CD4-positive, alpha-beta T cell (primary cell): ENCODE measurements around the gene HIBCH. TPM values are rescaled to one million over a fixed set of nuclear protein-coding genes. Genes with fewer than 3 reads are reported as not detected.

ENCODE experiments used
- ATAC-seq: fragments of 200-7000 bp; cut with Tn5 transposase; one replicate; pipeline ENCODE4 v1.10.0; 2022; ENCODE audit warnings: mild to moderate bottlenecking; ENCODE audit not compliant: poor library complexity
- CTCF ChIA-PET: fragments of 350-600 bp; sonication (Branson Sonifier 250); formaldehyde crosslinking; loops from one replicate; lab custom pipeline; 2021; ENCODE audit warnings: antibody characterized with exemption, inconsistent platforms; lab: Charles Lee
- POLR2A ChIA-PET: fragments of 350-600 bp; sonication (Branson Sonifier 250); formaldehyde crosslinking; loops from one replicate; lab custom pipeline; 2021; ENCODE audit warnings: antibody characterized with exemption, inconsistent platforms; lab: Charles Lee
- DNase-seq, 14 experiments: peaks; one replicate each; pipeline ENCODE4 v3.0.0-alpha.2; 2013 to 2020; ENCODE audit warnings: mixed read lengths in 2 of 14
- H3K27ac ChIP-seq, 2 donors: one replicate each; pipeline versions ENCODE4 v1.5.1 to v1.7.0; 2013; ENCODE audit warnings: low read length in 2 of 2, low read depth in 1 of 2, mild to moderate bottlenecking in 1 of 2
- H3K27me3 ChIP-seq, 2 experiments: 1 replicate in 1 of 2; 2 replicates in 1 of 2; pipeline versions ENCODE4 v1.6.1 to v1.7.0; 2013; ENCODE audit warnings: low read length in 2 of 2, control low read depth in 1 of 2, mild to moderate bottlenecking in 1 of 2, moderate library complexity in 1 of 2; ENCODE audit not compliant: insufficient read depth in 2 of 2, control insufficient read depth in 1 of 2
- H3K36me3 ChIP-seq: one replicate; pipeline ENCODE4 v1.6.1; 2013; ENCODE audit warnings: low read length, control low read depth; ENCODE audit not compliant: insufficient read depth
- H3K4me1 ChIP-seq: one replicate; pipeline ENCODE4 v1.6.1; 2013; ENCODE audit warnings: low read length, control low read depth; ENCODE audit not compliant: insufficient read depth
- H3K4me3 ChIP-seq: one replicate; pipeline ENCODE4 v1.5.1; 2013; ENCODE audit warnings: mild to moderate bottlenecking, low read length, moderate library complexity
- H3K9me3 ChIP-seq, 2 experiments: 1 replicate in 1 of 2; 2 replicates in 1 of 2; pipeline versions ENCODE4 v1.6.1 to v1.7.0; 2013; ENCODE audit warnings: low read length in 2 of 2, mild to moderate bottlenecking in 2 of 2, control low read depth in 1 of 2, moderate library complexity in 1 of 2; ENCODE audit not compliant: control insufficient read depth in 1 of 2, insufficient read depth in 1 of 2
- H3K27ac Mint-ChIP-seq: one replicate; pipeline ENCODE4 v1.8.0; 2020; ENCODE audit warnings: mixed read lengths
- H3K27me3 Mint-ChIP-seq: one replicate; pipeline ENCODE4 v1.8.0; 2021; ENCODE audit warnings: mixed read lengths
- H3K36me3 Mint-ChIP-seq: one replicate; pipeline ENCODE4 v1.8.0; 2021; ENCODE audit warnings: low read depth, mixed read lengths
- H3K4me1 Mint-ChIP-seq: one replicate; pipeline ENCODE4 v1.8.0; 2021; ENCODE audit warnings: low read depth, mixed read lengths
- H3K4me3 Mint-ChIP-seq: one replicate; pipeline ENCODE4 v1.8.0; 2020; ENCODE audit warnings: mild to moderate bottlenecking, mixed read lengths
- H3K9me3 Mint-ChIP-seq: one replicate; pipeline ENCODE4 v1.8.0; 2020; ENCODE audit warnings: mixed read lengths
- intact Hi-C, 2 experiments: fragments of 100-400 bp; cut with DNase I in 1 of 2; cut with micrococcal nuclease in 1 of 2; formaldehyde crosslinking; loops; one replicate each; pipeline versions ENCODE4 v1.15.1 to v1.9.0; 2023 to 2025; cut with DNase I, micrococcal nuclease
- total RNA-seq, 174 experiments: library from RNA in 2 of 174; stranded (reverse) in 2 of 174; gene quantifications; one replicate each; pipeline ENCODE4 v1.2.3 and lab custom pipeline; 2021 to 2026
- TF ChIP-seq, protein P1 (sequence below): fragments of 200-600 bp; IDR thresholded peaks from one replicate; pipeline ENCODE4 v1.8.0; 2022; ENCODE audit warnings: antibody characterized with exemption, mild to moderate bottlenecking

The HIBCH gene
- total RNA-seq, 2 experiments from 2014 or later = 3.5 to 7.1 TPM

DNA sequence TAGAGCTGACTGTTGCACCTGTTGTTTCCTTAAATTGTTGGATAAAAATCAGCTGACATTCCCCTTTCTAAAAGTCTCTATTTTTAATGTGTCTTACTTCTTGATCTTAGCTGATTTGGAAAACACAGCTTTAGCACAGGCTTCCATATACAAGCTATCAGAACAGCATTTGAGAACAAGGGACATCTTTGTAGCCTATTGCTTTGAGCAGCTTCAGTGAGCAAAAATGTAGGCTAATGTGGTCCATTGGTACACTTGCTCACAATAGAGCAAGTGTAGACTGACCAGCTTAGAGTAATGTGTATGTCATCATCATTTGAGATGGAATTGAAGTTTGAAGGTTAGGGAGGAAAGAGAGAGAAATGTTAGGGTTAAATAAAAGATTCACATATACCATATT is 30.7 kb upstream of the HIBCH start:
- DNase-seq (no peak), ATAC-seq (no peak)
- H3K36me3 ChIP-seq = no peaks in the 10 kb centered on the region
- POLR2A ChIA-PET = no interaction called here
- Mint-ChIP-seq H3K27me3 (no peaks in the 10 kb centered on the region), H3K36me3 (no peaks in the 10 kb centered on the region), H3K4me1 (no peaks in the 10 kb centered on the region), H3K9me3 (no peaks in the 10 kb centered on the region), H3K4me3 (no peak overlapping the region), H3K27ac (no peak overlapping the region)
- TF ChIP-seq, protein P1, sequence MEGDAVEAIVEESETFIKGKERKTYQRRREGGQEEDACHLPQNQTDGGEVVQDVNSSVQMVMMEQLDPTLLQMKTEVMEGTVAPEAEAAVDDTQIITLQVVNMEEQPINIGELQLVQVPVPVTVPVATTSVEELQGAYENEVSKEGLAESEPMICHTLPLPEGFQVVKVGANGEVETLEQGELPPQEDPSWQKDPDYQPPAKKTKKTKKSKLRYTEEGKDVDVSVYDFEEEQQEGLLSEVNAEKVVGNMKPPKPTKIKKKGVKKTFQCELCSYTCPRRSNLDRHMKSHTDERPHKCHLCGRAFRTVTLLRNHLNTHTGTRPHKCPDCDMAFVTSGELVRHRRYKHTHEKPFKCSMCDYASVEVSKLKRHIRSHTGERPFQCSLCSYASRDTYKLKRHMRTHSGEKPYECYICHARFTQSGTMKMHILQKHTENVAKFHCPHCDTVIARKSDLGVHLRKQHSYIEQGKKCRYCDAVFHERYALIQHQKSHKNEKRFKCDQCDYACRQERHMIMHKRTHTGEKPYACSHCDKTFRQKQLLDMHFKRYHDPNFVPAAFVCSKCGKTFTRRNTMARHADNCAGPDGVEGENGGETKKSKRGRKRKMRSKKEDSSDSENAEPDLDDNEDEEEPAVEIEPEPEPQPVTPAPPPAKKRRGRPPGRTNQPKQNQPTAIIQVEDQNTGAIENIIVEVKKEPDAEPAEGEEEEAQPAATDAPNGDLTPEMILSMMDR = no peak
- CTCF ChIA-PET = interaction anchor here (1.5 kb wide), 1 partner anchor 19 kb away, joined by 4 read pairs; no protein-coding TSS in a partner anchor
- no peak overlapping the region for H3K27ac ChIP-seq
- no peak overlapping the region for H3K4me3 ChIP-seq
- intact Hi-C loops = no loop called here
- H3K4me1 ChIP-seq = no peaks in the 10 kb centered on the region
- H3K27me3 ChIP-seq = no peaks in the 10 kb centered on the region
- H3K9me3 ChIP-seq = no peaks in the 10 kb centered on the region

DNA sequence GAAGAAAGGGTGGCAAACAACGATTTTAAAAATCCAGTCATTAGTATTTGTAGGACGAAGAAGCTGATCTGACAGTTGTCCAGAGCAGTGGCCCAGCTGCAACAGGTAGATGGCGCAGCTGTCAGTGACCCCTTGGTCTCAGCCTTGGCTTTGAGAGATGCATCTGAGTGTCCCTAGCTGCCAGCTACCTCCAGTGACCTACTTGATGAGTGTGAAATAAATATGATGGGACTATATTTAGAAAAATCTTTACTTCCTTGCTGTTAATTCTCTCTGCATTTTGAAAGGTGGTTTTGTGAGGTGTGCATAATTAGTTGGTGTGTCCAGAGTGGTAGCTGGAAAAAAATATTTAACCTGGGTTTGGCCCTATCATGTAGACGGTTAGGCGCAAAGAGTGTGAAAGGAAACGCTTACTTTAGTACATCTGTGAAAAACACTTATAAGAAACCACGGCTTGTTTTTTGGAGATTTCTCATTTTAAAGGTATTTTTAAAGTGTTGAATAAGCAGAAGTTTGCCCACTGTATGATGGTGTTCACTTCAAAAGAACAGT is 24.7 kb upstream of the HIBCH start:
- intact Hi-C loops = no loop called here
- H3K36me3 Mint-ChIP-seq = no peaks in the 10 kb centered on the region
- no peaks in the 10 kb centered on the region for H3K9me3 Mint-ChIP-seq
- H3K4me3 ChIP-seq = peak overlapping the region; percentile 56
- H3K36me3 ChIP-seq = no peaks in the 10 kb centered on the region
- peak in 3 of 14 experiments; percentile 2 to 26 (median 16) for DNase-seq
- TF ChIP-seq, protein P1 = no peak
- peaks cover 5% of the 10 kb centered on the region for H3K27me3 Mint-ChIP-seq
- H3K27ac Mint-ChIP-seq = peak overlapping the region; percentile 2
- POLR2A ChIA-PET = interaction anchor here (0.7 to 2.4 kb wide), 3 partner anchors 16 to 549 kb away, joined by 3 to 22 read pairs (median 4); no protein-coding TSS in a partner anchor
- H3K4me1 Mint-ChIP-seq = peaks cover 9% of the 10 kb centered on the region
- H3K4me3 Mint-ChIP-seq = peak overlapping the region; percentile 94
- no peak overlapping the region for H3K27ac ChIP-seq
- no peak for ATAC-seq
- H3K27me3 ChIP-seq = no peaks in the 10 kb centered on the region
- H3K9me3 ChIP-seq = no peaks in the 10 kb centered on the region
- CTCF ChIA-PET = interaction anchor here (0.8 to 1.0 kb wide), 2 partner anchors 10 to 25 kb away, joined by 4 read pairs; partner anchors contain the start of gene HIBCH
- peaks cover 9% of the 10 kb centered on the region for H3K4me1 ChIP-seq

DNA sequence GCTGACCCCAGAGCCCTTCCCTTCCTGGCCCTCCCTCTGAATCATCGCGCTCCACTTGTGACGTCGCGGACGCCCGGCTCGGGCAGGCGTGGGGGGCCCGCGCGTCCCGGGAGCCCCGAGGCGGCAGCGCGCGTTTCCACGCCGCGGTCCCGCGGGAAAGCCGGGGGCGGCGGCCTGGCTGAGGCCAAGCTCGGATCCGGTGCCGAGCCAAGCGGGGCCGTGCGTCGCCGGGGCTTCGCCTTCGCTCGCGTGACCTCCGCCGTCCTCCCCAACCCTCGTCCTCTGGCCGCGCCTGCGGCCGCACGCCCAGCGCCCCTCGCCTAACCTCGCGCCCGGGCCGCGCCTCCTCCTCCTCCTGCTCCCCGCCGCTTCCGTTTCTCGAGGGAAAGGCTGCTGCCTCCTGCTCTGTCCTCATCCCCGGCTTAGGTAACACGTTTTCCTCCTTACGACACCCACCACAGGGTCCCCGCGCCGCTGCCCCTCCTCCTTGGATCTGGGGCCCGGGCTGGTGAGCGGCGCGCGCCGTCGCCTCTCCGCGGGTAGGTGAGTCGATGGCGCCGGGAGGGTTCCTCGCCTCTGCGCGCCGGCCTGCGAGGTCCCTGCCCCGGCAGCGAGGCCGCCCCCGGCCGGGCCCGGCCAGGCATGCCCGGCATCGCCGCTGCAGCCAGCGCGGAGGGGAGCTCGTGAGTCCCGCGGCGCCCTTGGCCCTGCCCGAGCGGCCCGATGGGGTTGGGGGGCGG is 24.1 kb upstream of the HIBCH start, which contains the start of gene INPP1:
Gene INPP1, plus strand, starts transcription at position 54 of the 740 bp plus-strand sequence. CDS start 16,514 bp downstream, outside the sequence.
- ChIA-PET CTCF (interaction anchor here (0.8 to 1.0 kb wide), 2 partner anchors 11 to 24 kb away, joined by 4 read pairs; partner anchors contain the start of gene HIBCH), POLR2A (interaction anchor here (0.6 to 2.4 kb wide), 6 partner anchors 16 to 763 kb away, joined by 3 to 22 read pairs (median 3); no protein-coding TSS in a partner anchor)
- Histone ChIP-seq H3K27ac (no peak within 1 kb of the TSS), H3K27me3 (no peaks in the 10 kb centered on the region), H3K4me1 (peaks cover 9% of the 10 kb centered on the region), H3K4me3 (peak within 1 kb of the TSS; percentile 56), H3K9me3 (no peaks in the 10 kb centered on the region), H3K36me3 (no peaks in the 10 kb centered on the region)
- H3K4me3 Mint-ChIP-seq = peak within 1 kb of the TSS; percentile 94
- intact Hi-C loops = loop anchor here (1.0 to 2.0 kb wide), 2 partner anchors 13 to 29 kb away; no protein-coding TSS in a partner anchor
- TF ChIP-seq, protein P1 = no peak
- peak within 1 kb of the TSS; percentile 52 for H3K27ac Mint-ChIP-seq
- peaks cover 9% of the 10 kb centered on the region for H3K4me1 Mint-ChIP-seq
- peak; percentile 69 for ATAC-seq
- H3K9me3 Mint-ChIP-seq = no peaks in the 10 kb centered on the region
- no peaks in the 10 kb centered on the region for H3K36me3 Mint-ChIP-seq
- peaks cover 5% of the 10 kb centered on the region for H3K27me3 Mint-ChIP-seq
- peak in 12 of 14 experiments; percentile 2 to 65 (median 28) for DNase-seq
